LNCAP (cell line): ENCODE measurements around the gene CCDC27.

Source experiments
- CTCF ChIP-seq: fragments of 450-650 bp; IDR thresholded peaks from 2 replicates; pipeline ENCODE4 v1.5.1; 2017; ENCODE audit warnings: mild to moderate bottlenecking

The CCDC27 gene

DNA sequence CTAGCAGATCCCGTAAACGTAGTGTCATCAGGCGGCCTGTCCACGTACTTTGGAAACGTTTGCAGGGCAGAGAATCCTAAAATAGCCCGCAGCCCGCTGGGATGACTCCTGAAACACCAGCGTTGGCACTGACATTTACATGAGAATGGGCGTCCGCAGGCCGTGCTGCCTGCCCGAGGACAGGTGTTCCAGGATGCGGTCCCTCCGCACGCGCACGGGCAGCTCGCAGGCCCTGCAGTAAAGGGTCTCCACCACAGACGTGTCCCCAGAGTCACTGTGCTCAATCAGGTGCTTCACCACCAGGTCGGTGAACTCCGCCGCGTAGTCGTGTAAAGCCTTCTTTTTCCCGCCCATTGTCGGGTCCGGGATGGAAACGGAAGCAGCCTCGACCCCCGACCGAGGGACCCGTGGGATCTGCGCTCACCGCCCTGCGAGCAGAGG is 5.8 kb upstream of the CCDC27 start:
- no peak for TF ChIP-seq CTCF

DNA sequence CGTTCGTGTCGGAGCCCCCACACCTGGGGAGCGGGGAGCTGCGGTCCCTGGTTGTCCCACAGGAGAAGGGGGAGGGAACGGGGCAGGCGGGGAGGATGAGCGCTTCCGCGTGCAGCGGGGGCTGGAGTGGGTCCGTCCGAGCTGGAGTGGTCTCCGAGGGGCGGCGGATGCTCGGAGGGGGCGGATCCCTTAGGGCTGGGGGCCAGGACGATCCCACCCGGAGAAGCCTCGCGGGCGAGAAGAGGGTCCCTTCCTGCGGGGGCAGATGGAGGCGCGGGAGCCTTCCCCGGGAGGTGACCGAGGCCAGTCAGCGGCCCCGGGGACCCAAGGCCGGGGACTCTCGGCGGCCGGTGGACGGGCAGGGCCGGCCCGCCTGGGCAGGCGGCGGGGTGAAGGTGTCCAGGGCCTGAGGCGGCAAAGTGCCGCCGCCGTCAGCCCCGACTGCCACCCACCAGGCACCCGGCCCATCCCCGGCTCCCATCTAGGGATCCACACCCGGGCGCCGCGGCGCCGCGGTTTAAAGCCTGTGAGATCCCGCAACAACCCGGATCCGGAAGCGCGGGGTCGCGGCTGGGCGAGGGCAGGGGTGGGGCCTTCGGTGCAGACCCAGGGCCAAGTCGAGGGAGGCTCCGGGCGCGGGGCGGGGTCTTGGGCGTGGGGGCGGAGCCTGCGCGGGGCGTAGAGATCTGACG is 5.3 kb upstream of the CCDC27 start:
- no peak for TF ChIP-seq CTCF

DNA sequence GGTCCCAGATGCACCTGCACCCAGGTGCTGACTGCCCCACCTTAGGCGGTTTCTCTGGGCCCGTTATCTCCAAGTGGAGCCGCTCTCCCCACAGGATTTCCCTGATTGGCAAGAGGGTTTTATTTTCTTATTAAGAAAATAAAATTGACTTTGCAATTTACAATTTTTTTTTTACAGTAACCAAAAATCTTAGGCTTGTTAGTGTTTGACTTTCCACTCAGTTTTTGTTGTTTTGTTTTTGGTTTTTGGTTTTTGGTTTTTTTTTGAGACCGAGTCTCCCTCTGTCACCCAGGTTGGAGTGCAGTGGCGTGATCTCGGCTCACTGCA is 4.8 kb upstream of the CCDC27 start:
- TF ChIP-seq CTCF = no peak

DNA sequence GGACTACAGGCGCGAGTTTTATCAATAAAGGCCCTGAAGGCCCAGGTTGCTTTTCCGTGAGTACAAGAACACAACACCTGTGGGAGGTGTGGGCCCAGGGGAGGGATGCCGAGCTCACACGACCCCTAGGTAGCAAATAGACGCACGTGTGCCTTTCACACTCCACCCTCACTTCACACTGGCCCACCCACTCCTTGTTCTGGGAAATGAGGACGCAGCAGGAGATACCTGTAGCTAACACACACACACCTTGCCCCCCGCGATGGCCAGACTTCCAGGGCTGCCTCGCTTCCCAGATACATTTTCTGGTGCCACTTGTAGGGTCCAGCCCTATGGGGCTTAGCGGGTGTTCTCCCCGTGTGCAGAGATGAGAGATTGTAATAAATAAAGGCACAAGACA is 4.3 kb upstream of the CCDC27 start:
- TF ChIP-seq CTCF = no peak

GRCh38 chr1:3749512-3749911 is 2.7 kb upstream of the CCDC27 start:
- no peak for TF ChIP-seq CTCF

GRCh38 chr1:3750741-3751140 is 1.5 kb upstream of the CCDC27 start:
- TF ChIP-seq CTCF = no peak

- no peak for TF ChIP-seq CTCF
Measured at GRCh38 chr1:3753656-3754454, 1.6 kb downstream of the CCDC27 start.
